ENCODE data around the gene LAMA2. TPM values are rescaled to one million over a fixed set of nuclear protein-coding genes. Genes with fewer than 3 reads are reported as not detected.

Gene LAMA2
- total RNA-seq, 1 experiment from 2014 or later: 0.04 TPM

- H3K4me3 ChIP-seq (ENCODE audit: low read length): no peak overlapping the region
- peaks cover 21% of the 10 kb centered on the region for H3K9me3 ChIP-seq (ENCODE audit: low read length)
- no peaks in the 10 kb centered on the region for H3K4me1 ChIP-seq (ENCODE audit: low read length)
- no peaks in the 10 kb centered on the region for H3K27me3 ChIP-seq (ENCODE audit: low read length)
- no peaks in the 10 kb centered on the region for H4K20me1 ChIP-seq (ENCODE audit: insufficient read depth, low read depth, low read length)
- H3K4me2 ChIP-seq (ENCODE audit: low read depth, low read length, poor library complexity, severe bottlenecking): no peak overlapping the region
- no peak overlapping the region for H3K9ac ChIP-seq (ENCODE audit: low read length)
- no peaks in the 10 kb centered on the region for H3K79me2 ChIP-seq (ENCODE audit: low read length)
- no peak overlapping the region for H3K27ac ChIP-seq (ENCODE audit: low read length)
- DNase-seq: no peak
- H3K36me3 ChIP-seq (ENCODE audit: insufficient read depth, low read length): no peaks in the 10 kb centered on the region
- 0 out of 2 replicates have a peak, but pooled peaks cover 3% of the 10 kb centered on the region for H3K9me2 ChIP-seq (replicated peaks; ENCODE audit: insufficient read depth, low read length)
- H2AFZ ChIP-seq (ENCODE audit: low read length): no peak overlapping the region
Observed at GRCh38 chr6:129124347-129124746, 241.4 kb downstream of the LAMA2 start.

- H3K27ac ChIP-seq (ENCODE audit: low read length): no peak overlapping the region
- no peaks in the 10 kb centered on the region for H3K36me3 ChIP-seq (ENCODE audit: insufficient read depth, low read length)
- no peaks in the 10 kb centered on the region for H4K20me1 ChIP-seq (ENCODE audit: insufficient read depth, low read depth, low read length)
- peaks cover 16% of the 10 kb centered on the region; the same call in 1 of the 2 replicates for H3K9me3 ChIP-seq (ENCODE audit: low read length)
- H3K79me2 ChIP-seq (ENCODE audit: low read length): no peaks in the 10 kb centered on the region
- H3K4me1 ChIP-seq (ENCODE audit: low read length): no peaks in the 10 kb centered on the region
- H2AFZ ChIP-seq (ENCODE audit: low read length): no peak overlapping the region
- DNase-seq: no peak
- H3K27me3 ChIP-seq (ENCODE audit: low read length): no peaks in the 10 kb centered on the region
- H3K4me2 ChIP-seq (ENCODE audit: low read depth, low read length, poor library complexity, severe bottlenecking): no peak overlapping the region
- H3K9ac ChIP-seq (ENCODE audit: low read length): no peak overlapping the region
- 0 out of 2 replicates have a peak, but pooled peaks cover 3% of the 10 kb centered on the region for H3K9me2 ChIP-seq (replicated peaks; ENCODE audit: insufficient read depth, low read length)
- H3K4me3 ChIP-seq (ENCODE audit: low read length): no peak overlapping the region
Observed at GRCh38 chr6:129130106-129130505, 247.2 kb downstream of the LAMA2 start.

GRCh38 chr6:129130959-129131681 lies 248.2 kb downstream of the LAMA2 start:
- H3K4me2 ChIP-seq (ENCODE audit: low read depth, low read length, poor library complexity, severe bottlenecking): no peak overlapping the region
- H3K9me2 ChIP-seq (replicated peaks; ENCODE audit: insufficient read depth, low read length): 0 out of 2 replicates have a peak, but pooled peaks cover 3% of the 10 kb centered on the region
- no peak for DNase-seq
- no peaks in the 10 kb centered on the region for H3K79me2 ChIP-seq (ENCODE audit: low read length)
- H3K27me3 ChIP-seq (ENCODE audit: low read length): no peaks in the 10 kb centered on the region
- H3K27ac ChIP-seq (ENCODE audit: low read length): no peak overlapping the region
- H4K20me1 ChIP-seq (ENCODE audit: insufficient read depth, low read depth, low read length): no peaks in the 10 kb centered on the region
- no peak overlapping the region for H3K4me3 ChIP-seq (ENCODE audit: low read length)
- no peaks in the 10 kb centered on the region for H3K36me3 ChIP-seq (ENCODE audit: insufficient read depth, low read length)
- no peak overlapping the region for H2AFZ ChIP-seq (ENCODE audit: low read length)
- no peaks in the 10 kb centered on the region for H3K4me1 ChIP-seq (ENCODE audit: low read length)
- no peak overlapping the region for H3K9ac ChIP-seq (ENCODE audit: low read length)
- peaks cover 13% of the 10 kb centered on the region; the same call in 1 of the 2 replicates for H3K9me3 ChIP-seq (ENCODE audit: low read length)

GRCh38 chr6:129133770-129134192 lies 250.8 kb downstream of the LAMA2 start:
- no peak overlapping the region for H3K4me2 ChIP-seq (ENCODE audit: low read depth, low read length, poor library complexity, severe bottlenecking)

GRCh38 chr6:129134535-129134934 lies 251.6 kb downstream of the LAMA2 start:
- no peaks in the 10 kb centered on the region for H3K4me1 ChIP-seq (ENCODE audit: low read length)
- no peaks in the 10 kb centered on the region for H3K27me3 ChIP-seq (ENCODE audit: low read length)
- no peak overlapping the region for H3K9ac ChIP-seq (ENCODE audit: low read length)
- H3K9me3 ChIP-seq (ENCODE audit: low read length): peaks cover 11% of the 10 kb centered on the region; the same call in 1 of the 2 replicates
- H3K79me2 ChIP-seq (ENCODE audit: low read length): no peaks in the 10 kb centered on the region
- H2AFZ ChIP-seq (ENCODE audit: low read length): no peak overlapping the region
- no peaks in the 10 kb centered on the region for H4K20me1 ChIP-seq (ENCODE audit: insufficient read depth, low read depth, low read length)
- no peaks in the 10 kb centered on the region; the same call in 1 of the 2 replicates for H3K9me2 ChIP-seq (replicated peaks; ENCODE audit: insufficient read depth, low read length)
- no peaks in the 10 kb centered on the region for H3K36me3 ChIP-seq (ENCODE audit: insufficient read depth, low read length)
- no peak overlapping the region for H3K4me3 ChIP-seq (ENCODE audit: low read length)
- H3K27ac ChIP-seq (ENCODE audit: low read length): no peak overlapping the region
- no peak for DNase-seq
- H3K4me2 ChIP-seq (ENCODE audit: low read depth, low read length, poor library complexity, severe bottlenecking): no peak overlapping the region

More at GRCh38 chr6:129133770-129134192, 250.8 kb downstream of the LAMA2 start:
- H3K9me3 ChIP-seq (ENCODE audit: low read length): peaks cover 14% of the 10 kb centered on the region; the same call in 1 of the 2 replicates
- 0 out of 2 replicates have a peak, but pooled peaks cover 3% of the 10 kb centered on the region for H3K9me2 ChIP-seq (replicated peaks; ENCODE audit: insufficient read depth, low read length)
- no peak overlapping the region for H2AFZ ChIP-seq (ENCODE audit: low read length)
- no peak overlapping the region for H3K27ac ChIP-seq (ENCODE audit: low read length)
- H3K9ac ChIP-seq (ENCODE audit: low read length): no peak overlapping the region
- H3K4me1 ChIP-seq (ENCODE audit: low read length): no peaks in the 10 kb centered on the region
- no peaks in the 10 kb centered on the region for H3K36me3 ChIP-seq (ENCODE audit: insufficient read depth, low read length)
- no peak for DNase-seq
- no peaks in the 10 kb centered on the region for H3K79me2 ChIP-seq (ENCODE audit: low read length)
- no peaks in the 10 kb centered on the region for H3K27me3 ChIP-seq (ENCODE audit: low read length)
- no peaks in the 10 kb centered on the region for H4K20me1 ChIP-seq (ENCODE audit: insufficient read depth, low read depth, low read length)
- no peak overlapping the region for H3K4me3 ChIP-seq (ENCODE audit: low read length)

- Histone ChIP-seq H3K9ac (ENCODE audit: low read length) (no peak overlapping the region), H4K20me1 (ENCODE audit: insufficient read depth, low read depth, low read length) (no peaks in the 10 kb centered on the region), H3K36me3 (ENCODE audit: insufficient read depth, low read length) (no peaks in the 10 kb centered on the region), H3K4me1 (ENCODE audit: low read length) (no peaks in the 10 kb centered on the region), H3K27ac (ENCODE audit: low read length) (no peak overlapping the region), H3K4me2 (ENCODE audit: low read depth, low read length, poor library complexity, severe bottlenecking) (no peak overlapping the region), H3K4me3 (ENCODE audit: low read length) (no peak overlapping the region), H3K27me3 (ENCODE audit: low read length) (no peaks in the 10 kb centered on the region), H3K9me2 (replicated peaks; ENCODE audit: insufficient read depth, low read length) (no peaks in the 10 kb centered on the region; the same call in 1 of the 2 replicates), H3K79me2 (ENCODE audit: low read length) (no peaks in the 10 kb centered on the region), H2AFZ (ENCODE audit: low read length) (no peak overlapping the region), H3K9me3 (ENCODE audit: low read length) (peaks cover 13% of the 10 kb centered on the region; the same call in 1 of the 2 replicates)
- no peak for DNase-seq
Observed at GRCh38 chr6:129135451-129135850, 252.5 kb downstream of the LAMA2 start.

GRCh38 chr6:129136751-129137150 lies 253.8 kb downstream of the LAMA2 start:
- H3K9me3 ChIP-seq (ENCODE audit: low read length): peaks cover 13% of the 10 kb centered on the region; the same call in 1 of the 2 replicates
- no peaks in the 10 kb centered on the region for H3K4me1 ChIP-seq (ENCODE audit: low read length)
- no peak for DNase-seq
- H2AFZ ChIP-seq (ENCODE audit: low read length): no peak overlapping the region
- H3K27me3 ChIP-seq (ENCODE audit: low read length): no peaks in the 10 kb centered on the region
- H3K9me2 ChIP-seq (replicated peaks; ENCODE audit: insufficient read depth, low read length): no peaks in the 10 kb centered on the region; the same call in 1 of the 2 replicates
- H3K4me3 ChIP-seq (ENCODE audit: low read length): no peak overlapping the region
- H3K79me2 ChIP-seq (ENCODE audit: low read length): no peaks in the 10 kb centered on the region
- no peaks in the 10 kb centered on the region for H4K20me1 ChIP-seq (ENCODE audit: insufficient read depth, low read depth, low read length)
- H3K4me2 ChIP-seq (ENCODE audit: low read depth, low read length, poor library complexity, severe bottlenecking): no peak overlapping the region
- H3K27ac ChIP-seq (ENCODE audit: low read length): no peak overlapping the region
- H3K9ac ChIP-seq (ENCODE audit: low read length): no peak overlapping the region
- H3K36me3 ChIP-seq (ENCODE audit: insufficient read depth, low read length): no peaks in the 10 kb centered on the region

GRCh38 chr6:129138739-129139405 lies 255.9 kb downstream of the LAMA2 start:
- no peaks in the 10 kb centered on the region for H3K36me3 ChIP-seq (ENCODE audit: insufficient read depth, low read length)
- no peak overlapping the region for H3K4me3 ChIP-seq (ENCODE audit: low read length)
- H3K27ac ChIP-seq (ENCODE audit: low read length): no peak overlapping the region
- no peaks in the 10 kb centered on the region; the same call in 1 of the 2 replicates for H3K9me2 ChIP-seq (replicated peaks; ENCODE audit: insufficient read depth, low read length)
- H3K4me1 ChIP-seq (ENCODE audit: low read length): no peaks in the 10 kb centered on the region
- H2AFZ ChIP-seq (ENCODE audit: low read length): no peak overlapping the region
- no peak overlapping the region for H3K9ac ChIP-seq (ENCODE audit: low read length)
- peaks cover 13% of the 10 kb centered on the region; the same call in 1 of the 2 replicates for H3K9me3 ChIP-seq (ENCODE audit: low read length)
- H3K27me3 ChIP-seq (ENCODE audit: low read length): no peaks in the 10 kb centered on the region
- no peak overlapping the region for H3K4me2 ChIP-seq (ENCODE audit: low read depth, low read length, poor library complexity, severe bottlenecking)
- H3K79me2 ChIP-seq (ENCODE audit: low read length): no peaks in the 10 kb centered on the region
- no peak for DNase-seq
- no peaks in the 10 kb centered on the region for H4K20me1 ChIP-seq (ENCODE audit: insufficient read depth, low read depth, low read length)
